IgD-negative memory B cell (primary cell): ENCODE data around the gene DONSON. TPM values are rescaled to one million over a fixed set of nuclear protein-coding genes. Genes with fewer than 3 reads are reported as not detected.

Experiments
- H3K27ac Mint-ChIP-seq, 3 donors: one replicate each; pipeline ENCODE4 v1.8.0; 2020 to 2022; ENCODE audit warnings: mild to moderate bottlenecking in 3 of 3, mixed read lengths in 3 of 3, moderate library complexity in 1 of 3
- H3K27me3 Mint-ChIP-seq: one replicate; pipeline ENCODE4 v1.8.0; 2021; ENCODE audit warnings: mixed read lengths
- H3K36me3 Mint-ChIP-seq: one replicate; pipeline ENCODE4 v1.8.0; 2020; ENCODE audit warnings: mild to moderate bottlenecking, mixed read lengths
- H3K4me1 Mint-ChIP-seq, 3 donors: one replicate each; pipeline ENCODE4 v1.8.0; 2020 to 2022; ENCODE audit warnings: mixed read lengths in 3 of 3, mild to moderate bottlenecking in 1 of 3
- H3K4me3 Mint-ChIP-seq, 4 donors: one replicate each; pipeline ENCODE4 v1.8.0; 2020 to 2022; ENCODE audit warnings: mild to moderate bottlenecking in 4 of 4, mixed read lengths in 4 of 4, moderate library complexity in 3 of 4
- H3K9me3 Mint-ChIP-seq, 3 donors: one replicate each; pipeline ENCODE4 v1.8.0; 2020 to 2021; ENCODE audit warnings: mixed read lengths in 3 of 3, mild to moderate bottlenecking in 1 of 3
- polyA plus RNA-seq: library from polyadenylated mRNA; unstranded; fragments of 300-500 nt; fragmentation: Illumina TruSeq; gene quantifications from one replicate; pipeline ENCODE4 v1.2.3, GENCODE V29; 2021

The DONSON gene
- polyA plus RNA-seq, 1 donor from 2014 or later: 1.5 TPM

DNA sequence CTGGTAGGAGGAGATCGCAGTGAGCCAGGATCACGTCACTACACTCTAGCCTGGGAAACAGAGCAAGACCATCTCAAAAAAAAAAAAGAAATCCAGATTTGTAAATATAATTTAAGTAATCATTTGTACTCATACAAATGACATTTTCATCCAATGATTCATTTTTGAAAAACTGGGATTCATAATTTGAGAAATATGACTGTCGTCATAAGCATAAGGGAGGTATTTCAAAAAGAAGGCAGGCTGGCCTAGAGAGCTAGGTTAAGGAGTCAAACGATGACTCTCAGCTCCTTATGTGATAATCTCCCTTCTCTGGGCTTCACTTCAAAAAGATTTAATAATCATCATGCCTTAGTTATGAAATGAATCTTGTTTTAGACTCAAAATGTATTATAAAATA lies 48.9 kb downstream of the DONSON start:
- no peak overlapping the region for H3K27ac Mint-ChIP-seq
- H3K36me3 Mint-ChIP-seq: peaks cover 10% of the 10 kb centered on the region

GRCh38 chr21:33537212-33537611 lies 51.3 kb downstream of the DONSON start:
- peaks cover 18 to 19% (median 19%) of the 10 kb centered on the region in 3 donors for H3K4me1 Mint-ChIP-seq
- H3K9me3 Mint-ChIP-seq: no peaks in the 10 kb centered on the region
- no peaks in the 10 kb centered on the region for H3K27me3 Mint-ChIP-seq
- H3K4me3 Mint-ChIP-seq: peak overlapping the region in 1 of 4 donors; percentile 71
- peak overlapping the region in 1 of 3 donors; percentile 61 for H3K27ac Mint-ChIP-seq
- peaks cover 12% of the 10 kb centered on the region for H3K36me3 Mint-ChIP-seq

More for the DNA sequence above, 48.9 kb downstream of the DONSON start:
- Mint-ChIP-seq H3K4me1 (peaks cover 18 to 27% (median 25%) of the 10 kb centered on the region in 3 donors), H3K4me3 (no peak overlapping the region), H3K27me3 (no peaks in the 10 kb centered on the region), H3K9me3 (no peaks in the 10 kb centered on the region)

DNA sequence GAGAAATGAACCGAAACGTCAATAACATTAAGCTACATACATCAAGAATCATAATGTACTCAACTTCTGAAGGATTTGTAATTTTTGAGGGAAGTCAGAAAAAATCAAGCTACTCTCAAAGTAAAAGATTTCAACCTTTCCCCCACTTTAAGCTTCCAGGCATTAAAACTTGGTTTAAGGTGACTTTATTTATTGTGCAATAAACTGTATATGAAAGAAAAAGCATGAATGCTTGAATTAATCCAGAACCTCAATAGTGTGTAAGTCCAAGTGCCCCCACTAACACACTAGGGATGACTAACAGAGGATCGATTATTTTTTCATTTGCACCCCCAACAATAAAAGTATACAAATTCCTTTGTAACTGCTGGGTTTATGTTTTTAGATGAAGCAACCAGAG lies 57.5 kb downstream of the DONSON start:
- Mint-ChIP-seq H3K36me3 (peaks cover 16% of the 10 kb centered on the region), H3K27me3 (no peaks in the 10 kb centered on the region)

More for the DNA sequence above, 57.5 kb downstream of the DONSON start:
- peaks cover 0 to 1% (median 0%) of the 10 kb centered on the region in 3 donors for H3K4me1 Mint-ChIP-seq
- H3K4me3 Mint-ChIP-seq: no peak overlapping the region
- no peaks in the 10 kb centered on the region for H3K9me3 Mint-ChIP-seq
- H3K27ac Mint-ChIP-seq: no peak overlapping the region

Other genes with a start within 250 kb of the DONSON start
- gene IFNGR2, start 185.3 kb downstream of the DONSON start, polyA plus RNA-seq: 131 TPM
- 31.9 TPM for gene TMEM50B, start 108.7 kb downstream of the DONSON start, polyA plus RNA-seq
- 0.21 TPM for gene DNAJC28, start 97.0 kb downstream of the DONSON start, polyA plus RNA-seq
- gene GART, start 46.6 kb downstream of the DONSON start, polyA plus RNA-seq: 44.7 TPM
- gene SON, start 45.6 kb downstream of the DONSON start, polyA plus RNA-seq: 699 TPM
- 30.2 TPM for gene CRYZL1, start 53.1 kb upstream of the DONSON start, polyA plus RNA-seq
- 0.01 TPM for gene ITSN1, start 53.8 kb upstream of the DONSON start, polyA plus RNA-seq